22Rv1 (cell line): ENCODE data around the gene DNAJC15.
"Not testable (repeated sequence)": the region's sequence is repeated elsewhere in the genome, so short reads cannot be mapped to it uniquely, and the experiment has no call there.

Experiments used
- H3K27ac ChIP-seq: fragments of 450-650 bp; 2 replicates; pipeline ENCODE4 v1.5.1; 2017
- CTCF ChIP-seq: fragments of 450-650 bp; IDR thresholded peaks from 2 replicates; pipeline ENCODE4 v1.5.1; 2017; ENCODE audit warnings: mild to moderate bottlenecking
- ZFX ChIP-seq: fragments of 450-650 bp; IDR thresholded peaks from 2 replicates; pipeline ENCODE4 v1.6.1; 2017; ENCODE audit warnings: antibody characterized with exemption, borderline replicate concordance

Gene DNAJC15

GRCh38 chr13:42985312-42986175 lies 37.8 kb upstream of the DNAJC15 start:
- H3K27ac ChIP-seq: no peak overlapping the region
- TF ChIP-seq CTCF: no peak
- TF ChIP-seq ZFX: no peak

GRCh38 chr13:42986176-42986574 lies 37.2 kb upstream of the DNAJC15 start:
- no peak for TF ChIP-seq CTCF
- TF ChIP-seq ZFX: no peak
- no peak overlapping the region for H3K27ac ChIP-seq

GRCh38 chr13:42990291-42991232 lies 32.8 kb upstream of the DNAJC15 start:
- H3K27ac ChIP-seq: no peak overlapping the region
- TF ChIP-seq ZFX (no peak), CTCF (no peak)

- not testable (repeated sequence) for H3K27ac ChIP-seq
Measured at GRCh38 chr13:42991233-42991897, 32.0 kb upstream of the DNAJC15 start.

DNA sequence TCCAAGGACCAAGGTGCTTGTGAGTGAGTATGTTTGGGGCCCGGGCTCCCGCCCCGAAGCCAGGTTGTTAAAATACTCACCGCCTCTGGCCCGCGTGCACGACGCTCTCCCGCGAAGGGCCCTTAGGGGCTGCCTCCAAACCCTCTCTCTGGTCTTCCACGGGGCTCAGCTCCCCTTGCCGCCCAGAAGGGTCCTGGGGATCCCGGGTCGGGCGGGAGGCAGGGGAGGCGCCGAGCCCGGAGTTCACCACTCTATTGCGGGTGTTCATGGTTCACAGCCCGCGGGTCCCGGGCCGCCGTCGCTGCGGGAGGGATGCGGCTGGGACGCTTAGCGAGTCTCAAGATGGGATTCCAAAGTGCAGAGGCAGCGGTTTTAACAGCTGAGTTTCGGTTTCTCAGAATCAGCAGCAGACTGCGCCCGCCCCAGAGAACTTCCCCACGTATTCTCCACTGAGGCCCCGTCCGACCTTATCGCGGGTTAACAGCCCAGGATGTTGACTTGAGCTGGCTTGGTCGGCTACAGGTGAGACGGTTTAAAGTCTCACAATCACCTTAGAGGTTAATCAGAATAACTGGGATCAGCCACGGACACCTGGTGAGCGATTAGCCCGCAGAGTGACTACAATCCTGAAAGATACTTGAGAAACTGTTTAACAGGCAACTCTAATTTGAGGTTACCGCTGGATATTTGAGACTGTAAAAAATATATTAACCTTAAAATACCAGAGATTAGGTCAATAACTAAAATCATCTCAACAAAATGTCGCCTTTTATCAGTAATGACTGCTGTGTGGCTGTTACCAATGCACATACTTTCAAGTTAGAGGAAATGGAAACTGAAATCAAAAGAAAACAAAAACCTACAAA lies 31.3 kb upstream of the DNAJC15 start, which contains the start of gene EPSTI1:
EPSTI1 (minus strand) TSS at position 344 of the 866 bp plus-strand sequence; CDS start at position 268, 76 bp downstream.
- no peak within 1 kb of the TSS for H3K27ac ChIP-seq
- TF ChIP-seq ZFX (no peak), CTCF (no peak)

DNA sequence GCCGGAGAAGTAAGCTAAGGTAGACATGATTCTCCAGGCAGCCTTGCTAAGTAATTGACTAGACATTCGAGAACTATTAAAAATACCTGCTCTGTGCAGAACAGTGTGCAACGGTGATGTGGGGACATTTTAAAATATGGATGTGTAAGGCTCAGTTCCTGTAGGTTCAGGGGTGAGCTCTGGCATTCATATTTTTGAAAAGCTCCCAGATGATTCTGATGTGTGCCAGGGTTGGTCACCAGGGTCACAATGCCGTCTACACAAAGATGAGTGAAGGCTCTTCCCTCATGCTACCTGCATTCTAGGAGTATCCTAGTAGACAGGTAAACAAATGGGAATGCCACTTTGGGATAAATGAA lies 30.6 kb upstream of the DNAJC15 start:
- H3K27ac ChIP-seq: no peak overlapping the region
- TF ChIP-seq CTCF (no peak), ZFX (no peak)

GRCh38 chr13:42994878-42995277 lies 28.5 kb upstream of the DNAJC15 start:
- no peak for TF ChIP-seq ZFX
- no peak for TF ChIP-seq CTCF
- H3K27ac ChIP-seq: no peak overlapping the region
